ENCODE results near the gene PTPA.

GRCh38 chr9:129175515-129175824, 64.3 kb downstream of the PTPA start:
- TF ChIP-seq POLR2A (IDR thresholded peaks at IDR 0.05; ENCODE audit: low read depth, low read length) (no peak), RAD21 (IDR thresholded peaks at IDR 0.05; ENCODE audit: low read length) (no peak), BHLHE40 (IDR thresholded peaks at IDR 0.05; ENCODE audit: low read depth, low read length) (no peak), CTCF (conservative IDR thresholded peaks at IDR 0.05; ENCODE audit: low read depth, low read length) (no peak), SMC3 (IDR thresholded peaks at IDR 0.05; ENCODE audit: low read depth, low read length) (no peak), MXI1 (IDR thresholded peaks at IDR 0.05; ENCODE audit: borderline replicate concordance, low read depth, low read length) (no peak), RFX5 (IDR thresholded peaks at IDR 0.05; ENCODE audit: low read depth, low read length) (no peak), MAZ (IDR thresholded peaks at IDR 0.05; ENCODE audit: borderline replicate concordance, low read depth, low read length) (no peak)

Measured in IMR-90 (cell line).